GM23338 (cell line): Measurements from ENCODE around the gene BATF2. TPM values are rescaled to one million over a fixed set of nuclear protein-coding genes. Genes with fewer than 3 reads are reported as not detected.

Experiments
- ATAC-seq: fragments of 200-7000 bp; cut with Tn5 transposase; 3 replicates; pipeline ENCODE4 v1.9.1; 2020
- DNase-seq: peaks from one replicate; pipeline ENCODE4 v3.0.0-alpha.2; 2015; ENCODE audit warnings: low spot score
- H2AFZ ChIP-seq: fragments of 200-600 bp; sonication (generic); 2 replicates; pipeline ENCODE4 v1.8.0; 2016; ENCODE audit warnings: antibody characterized with exemption, mild to moderate bottlenecking, moderate library complexity
- H3F3A ChIP-seq: fragments of 200-600 bp; sonication (generic); replicated peaks from 2 replicates; pipeline ENCODE4 v1.8.0; 2017; ENCODE audit warnings: antibody characterized with exemption, mixed run types, low read depth
- H3K27ac ChIP-seq: fragments of 200-600 bp; sonication (generic); 2 replicates; pipeline ENCODE4 v1.6.1; 2016; ENCODE audit warnings: low read depth
- H3K27me3 ChIP-seq: fragments of 200-600 bp; sonication (generic); 2 replicates; pipeline ENCODE4 v1.8.0; 2016; ENCODE audit warnings: mild to moderate bottlenecking, mixed run types, moderate library complexity; ENCODE audit not compliant: insufficient read depth
- H3K36me3 ChIP-seq: fragments of 200-600 bp; sonication (generic); 2 replicates; pipeline ENCODE4 v1.8.0; 2016; ENCODE audit warnings: mild to moderate bottlenecking; ENCODE audit not compliant: insufficient read depth
- H3K4me1 ChIP-seq: fragments of 200-600 bp; sonication (generic); 2 replicates; pipeline ENCODE4 v1.8.0; 2016; ENCODE audit warnings: mild to moderate bottlenecking, moderate library complexity; ENCODE audit not compliant: insufficient read depth
- H3K4me2 ChIP-seq: fragments of 200-600 bp; sonication (generic); 2 replicates; pipeline ENCODE4 v1.7.1; 2017; ENCODE audit warnings: mixed run types
- H3K4me3 ChIP-seq: fragments of 200-600 bp; sonication (generic); 2 replicates; pipeline ENCODE4 v1.6.1; 2016; ENCODE audit warnings: mixed run types
- H3K79me2 ChIP-seq: fragments of 200-600 bp; sonication (generic); replicated peaks from 2 replicates; pipeline ENCODE4 v1.8.0; 2017; ENCODE audit warnings: mild to moderate bottlenecking; ENCODE audit not compliant: insufficient read depth
- H3K9me2 ChIP-seq: fragments of 200-600 bp; sonication (generic); 2 replicates; pipeline ENCODE4 v1.8.0; 2017; ENCODE audit not compliant: insufficient read depth
- H4K20me1 ChIP-seq: fragments of 200-600 bp; sonication (generic); replicated peaks from 2 replicates; pipeline ENCODE4 v1.8.0; 2017; ENCODE audit warnings: mild to moderate bottlenecking; ENCODE audit not compliant: insufficient read depth
- H3K27ac Mint-ChIP-seq: 2 replicates; pipeline ENCODE4 v1.8.0; 2020; ENCODE audit warnings: inconsistent platforms, mild to moderate bottlenecking, moderate library complexity, mixed read lengths
- H3K27me3 Mint-ChIP-seq: 3 replicates; pipeline ENCODE4 v1.8.0; 2022; ENCODE audit warnings: low read depth, mild to moderate bottlenecking, moderate library complexity, mixed read lengths, inconsistent platforms; ENCODE audit not compliant: insufficient read depth, poor library complexity
- H3K36me3 Mint-ChIP-seq: 3 replicates; pipeline ENCODE4 v1.8.0; 2021; ENCODE audit warnings: low read depth, mild to moderate bottlenecking, inconsistent platforms, moderate library complexity, mixed read lengths
- H3K4me1 Mint-ChIP-seq: 3 replicates; pipeline ENCODE4 v1.8.0; 2020; ENCODE audit warnings: mild to moderate bottlenecking, inconsistent platforms, mixed read lengths
- H3K4me3 Mint-ChIP-seq: 3 replicates; pipeline ENCODE4 v1.8.0; 2021; ENCODE audit warnings: moderate library complexity, mild to moderate bottlenecking, inconsistent platforms, mixed read lengths
- H3K9me3 Mint-ChIP-seq: 3 replicates; pipeline ENCODE4 v1.8.0; 2020; ENCODE audit warnings: moderate library complexity, mild to moderate bottlenecking, inconsistent platforms, mixed read lengths
- ETS1 ChIP-seq: IDR thresholded peaks from 2 replicates; pipeline ENCODE4 v1.6.1; 2016; ENCODE audit warnings: antibody characterized with exemption
- EZH2 ChIP-seq: fragments of 200-600 bp; sonication (generic); IDR thresholded peaks from one replicate; pipeline ENCODE4 v1.8.0; 2017; ENCODE audit warnings: antibody characterized with exemption, mild to moderate bottlenecking, low read depth; ENCODE audit not compliant: unreplicated experiment
- EZH2phosphoT487 ChIP-seq: fragments of 200-600 bp; sonication (generic); IDR thresholded peaks from one replicate; pipeline ENCODE4 v1.8.1; 2018; ENCODE audit warnings: antibody characterized with exemption; ENCODE audit not compliant: unreplicated experiment
- JUNB ChIP-seq: IDR thresholded peaks from one replicate; pipeline ENCODE4 v1.6.1; 2016; ENCODE audit warnings: antibody characterized with exemption; ENCODE audit not compliant: unreplicated experiment
- NANOG ChIP-seq: IDR thresholded peaks from 2 replicates; pipeline ENCODE4 v1.6.1; 2016; ENCODE audit warnings: antibody characterized with exemption, borderline replicate concordance
- POLR2AphosphoS5 ChIP-seq: IDR thresholded peaks from 2 replicates; pipeline ENCODE4 v1.6.1; 2016; ENCODE audit warnings: antibody characterized with exemption, low read depth
- REST ChIP-seq: IDR thresholded peaks from one replicate; pipeline ENCODE4 v1.6.1; 2018; ENCODE audit warnings: antibody characterized with exemption; ENCODE audit not compliant: unreplicated experiment
- STAT1 ChIP-seq: IDR thresholded peaks from one replicate; pipeline ENCODE4 v1.6.1; 2016; ENCODE audit warnings: antibody characterized with exemption; ENCODE audit not compliant: unreplicated experiment
- ZNF114 ChIP-seq: fragments of 250-450 bp; sonication (Bioruptor Pico); IDR thresholded peaks from 2 replicates; pipeline ENCODE4 v1.5.0; 2020; ENCODE audit warnings: mild to moderate bottlenecking, moderate library complexity
- ZNF331 ChIP-seq: fragments of 250-450 bp; sonication (Bioruptor Pico); IDR thresholded peaks from 2 replicates; pipeline ENCODE4 v1.5.0; 2020; ENCODE audit warnings: low read depth, mild to moderate bottlenecking, moderate library complexity
- ZNF462 ChIP-seq: fragments of 250-450 bp; sonication (Bioruptor Pico); IDR thresholded peaks from 2 replicates; pipeline ENCODE4 v1.5.0; 2020; ENCODE audit warnings: mild to moderate bottlenecking, moderate library complexity
- polyA plus RNA-seq: library from polyadenylated mRNA; unstranded; fragments of >200 nt; fragmentation: Nextera tagmentation; extraction: Ambion mirVana; gene quantifications from 2 replicates; pipeline ENCODE4 v1.2.1, GENCODE V29; 2016
- total RNA-seq: library from RNA; depleted of rRNA; stranded (reverse); fragments of >200 nt; shearing (Covaris generic); gene quantifications from 2 replicates; pipeline ENCODE4 v1.2.3, GENCODE V29; 2014

Gene BATF2
- total and polyA plus RNA-seq, 2 experiments from 2014 or later, result 0.53 to 1.6 TPM

GRCh38 chr11:65002706-65003105 is 5.9 kb upstream of the BATF2 start (continued):
- TF ChIP-seq ZNF462 (CRISPR knock-in tag), result no peak

- H3K36me3 ChIP-seq, result no peaks in the 10 kb centered on the region
- H3K27me3 ChIP-seq, result no peaks in the 10 kb centered on the region
- Mint-ChIP-seq H3K9me3 (no peaks in the 10 kb centered on the region), H3K27me3 (peaks cover 12% of the 10 kb centered on the region), H3K36me3 (no peaks in the 10 kb centered on the region), H3K4me1 (peaks cover 14% of the 10 kb centered on the region), H3K4me3 (no peak overlapping the region), H3K27ac (no peak overlapping the region)
- no peaks in the 10 kb centered on the region for H3K9me2 ChIP-seq
- no peak overlapping the region for H3K4me2 ChIP-seq
- H3K4me3 ChIP-seq, result no peak overlapping the region
- H3F3A ChIP-seq, result no peaks in the 10 kb centered on the region
- no peaks in the 10 kb centered on the region for H3K79me2 ChIP-seq
- DNase-seq (no peak), ATAC-seq (no peak)
- peaks cover 11% of the 10 kb centered on the region for H3K4me1 ChIP-seq
- no peaks in the 10 kb centered on the region for H4K20me1 ChIP-seq
- H3K27ac ChIP-seq, result no peak overlapping the region
- no peak overlapping the region for H2AFZ ChIP-seq
- no peak for TF ChIP-seq ETS1
- no peak for TF ChIP-seq EZH2
- TF ChIP-seq NANOG, result no peak
- TF ChIP-seq EZH2phosphoT487, result no peak
- no peak for TF ChIP-seq ZNF114 (CRISPR knock-in tag)
- TF ChIP-seq STAT1, result no peak
- no peak for TF ChIP-seq ZNF331 (CRISPR knock-in tag)
- no peak for TF ChIP-seq JUNB
- TF ChIP-seq REST, result no peak
- TF ChIP-seq POLR2AphosphoS5, result no peak
Observed at GRCh38 chr11:64999478-64999877, 2.7 kb upstream of the BATF2 start.
